ENCODE data around the gene FBXO46. TPM values are rescaled to one million over a fixed set of nuclear protein-coding genes. Genes with fewer than 3 reads are reported as not detected.

Gene FBXO46
- total and polyA plus RNA-seq, 2 of the 13 experiments (the other 11 are each of a cell fraction or from before 2014, with no cell fraction given), result 6.2 to 6.4 TPM

DNA sequence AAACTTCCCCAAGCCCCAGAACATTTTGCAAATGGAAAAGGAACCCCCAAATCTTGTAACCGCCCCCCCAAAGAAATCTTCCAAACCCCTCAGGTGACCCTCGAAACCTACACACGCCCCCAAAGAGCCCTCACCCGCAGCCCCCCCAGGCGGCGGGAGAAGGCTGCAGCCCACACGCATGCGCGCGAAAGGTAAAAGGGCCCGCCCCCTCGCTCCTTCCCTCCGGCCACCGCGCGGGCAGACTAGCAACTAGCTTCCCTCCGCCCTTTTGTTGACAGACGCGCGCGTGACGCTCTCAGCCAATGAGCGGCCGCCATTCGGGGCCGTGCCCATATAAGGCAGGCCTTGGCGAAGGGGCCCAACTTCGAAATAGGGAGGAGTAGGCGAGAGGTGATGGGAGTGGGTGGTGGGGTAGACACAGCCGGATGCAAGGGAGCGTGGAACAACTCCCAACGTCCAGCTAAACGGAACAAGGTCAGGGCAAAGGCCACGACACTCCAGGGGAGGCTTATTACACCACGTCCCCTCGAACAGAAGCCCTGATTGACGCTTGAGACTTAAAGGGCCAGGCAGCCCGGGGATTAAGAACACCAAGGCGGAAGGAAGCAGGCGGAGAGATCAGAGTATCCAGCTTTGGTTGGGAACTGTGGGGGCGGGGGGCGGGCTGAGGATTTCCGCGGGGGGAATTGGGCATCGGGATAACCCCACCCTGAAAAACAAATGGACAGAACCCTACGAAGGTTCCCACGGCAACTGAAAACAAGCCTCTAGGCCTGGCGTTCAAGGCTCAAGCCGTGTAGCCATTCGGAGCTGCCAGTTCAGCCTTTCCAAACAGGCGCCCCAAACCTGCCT is 13.3 kb downstream of the FBXO46 start (continued):
- TF ChIP-seq CHD4 (IDR thresholded peaks at IDR 0.05; ENCODE audit: borderline replicate concordance, low read length) (no peak), TP53 (CRISPR knock-in tag; conservative IDR thresholded peaks at IDR 0.05) (0 out of 2 replicates have a peak, but pooled peaks have one; percentile 52), RFXANK (CRISPR knock-in tag; IDR thresholded peaks at IDR 0.05) (no peak), EZH2 (conservative IDR thresholded peaks at IDR 0.05; ENCODE audit: low read depth, low read length) (no peak), ZNF121 (CRISPR knock-in tag; IDR thresholded peaks at IDR 0.05) (no peak), ZNF333 (CRISPR knock-in tag; IDR thresholded peaks at IDR 0.05; ENCODE audit: borderline replicate concordance) (0 out of 2 replicates have a peak, but pooled peaks have one; percentile 37), MZF1 (CRISPR knock-in tag; IDR thresholded peaks at IDR 0.05; ENCODE audit: borderline replicate concordance) (no peak), ZNF598 (CRISPR knock-in tag; IDR thresholded peaks at IDR 0.05; ENCODE audit: borderline replicate concordance) (no peak), ZNF660 (CRISPR knock-in tag; IDR thresholded peaks at IDR 0.05; ENCODE audit: borderline replicate concordance, low read depth) (no peak), KDM5B (CRISPR knock-in tag; IDR thresholded peaks at IDR 0.05; ENCODE audit: borderline replicate concordance) (no peak; the same call in 1 of the 2 replicates), JUNB (CRISPR knock-in tag; IDR thresholded peaks at IDR 0.05; ENCODE audit: borderline replicate concordance) (no peak), PLRG1 (conservative IDR thresholded peaks at IDR 0.05) (no peak), MEIS1 (CRISPR knock-in tag; IDR thresholded peaks at IDR 0.05; ENCODE audit: borderline replicate concordance) (peak; percentile 94), ZNF674 (CRISPR knock-in tag; IDR thresholded peaks at IDR 0.05; ENCODE audit: low read depth) (no peak), ZNF781 (CRISPR knock-in tag; IDR thresholded peaks at IDR 0.05; ENCODE audit: borderline replicate concordance, not compliant biosample characterization) (no peak)
- TF ChIP-seq, protein P1, sequence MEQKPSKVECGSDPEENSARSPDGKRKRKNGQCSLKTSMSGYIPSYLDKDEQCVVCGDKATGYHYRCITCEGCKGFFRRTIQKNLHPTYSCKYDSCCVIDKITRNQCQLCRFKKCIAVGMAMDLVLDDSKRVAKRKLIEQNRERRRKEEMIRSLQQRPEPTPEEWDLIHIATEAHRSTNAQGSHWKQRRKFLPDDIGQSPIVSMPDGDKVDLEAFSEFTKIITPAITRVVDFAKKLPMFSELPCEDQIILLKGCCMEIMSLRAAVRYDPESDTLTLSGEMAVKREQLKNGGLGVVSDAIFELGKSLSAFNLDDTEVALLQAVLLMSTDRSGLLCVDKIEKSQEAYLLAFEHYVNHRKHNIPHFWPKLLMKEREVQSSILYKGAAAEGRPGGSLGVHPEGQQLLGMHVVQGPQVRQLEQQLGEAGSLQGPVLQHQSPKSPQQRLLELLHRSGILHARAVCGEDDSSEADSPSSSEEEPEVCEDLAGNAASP (CRISPR knock-in tag; IDR thresholded peaks at IDR 0.05; ENCODE audit: borderline replicate concordance), result no peak
- TF ChIP-seq, protein P2, sequence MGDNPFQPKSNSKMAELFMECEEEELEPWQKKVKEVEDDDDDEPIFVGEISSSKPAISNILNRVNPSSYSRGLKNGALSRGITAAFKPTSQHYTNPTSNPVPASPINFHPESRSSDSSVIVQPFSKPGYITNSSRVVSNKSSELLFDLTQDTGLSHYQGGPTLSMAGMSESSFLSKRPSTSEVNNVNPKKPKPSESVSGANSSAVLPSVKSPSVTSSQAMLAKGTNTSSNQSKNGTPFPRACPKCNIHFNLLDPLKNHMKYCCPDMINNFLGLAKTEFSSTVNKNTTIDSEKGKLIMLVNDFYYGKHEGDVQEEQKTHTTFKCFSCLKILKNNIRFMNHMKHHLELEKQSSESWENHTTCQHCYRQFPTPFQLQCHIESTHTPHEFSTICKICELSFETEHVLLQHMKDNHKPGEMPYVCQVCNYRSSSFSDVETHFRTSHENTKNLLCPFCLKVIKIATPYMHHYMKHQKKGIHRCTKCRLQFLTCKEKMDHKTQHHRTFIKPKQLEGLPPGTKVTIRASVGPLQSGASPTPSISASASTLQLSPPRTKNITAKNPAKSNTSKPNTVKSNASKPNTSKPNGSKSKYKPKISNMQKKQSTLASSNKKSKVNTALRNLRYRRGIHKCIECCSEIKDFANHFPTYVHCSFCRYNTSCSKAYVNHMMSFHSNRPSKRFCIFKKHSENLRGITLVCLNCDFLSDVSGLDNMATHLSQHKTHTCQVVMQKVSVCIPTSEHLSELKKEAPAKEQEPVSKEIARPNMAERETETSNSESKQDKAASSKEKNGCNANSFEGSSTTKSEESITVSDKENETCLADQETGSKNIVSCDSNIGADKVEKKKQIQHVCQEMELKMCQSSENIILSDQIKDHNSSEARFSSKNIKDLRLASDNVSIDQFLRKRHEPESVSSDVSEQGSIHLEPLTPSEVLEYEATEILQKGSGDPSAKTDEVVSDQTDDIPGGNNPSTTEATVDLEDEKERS (CRISPR knock-in tag; IDR thresholded peaks at IDR 0.05), result no peak
- TF ChIP-seq, protein P3, sequence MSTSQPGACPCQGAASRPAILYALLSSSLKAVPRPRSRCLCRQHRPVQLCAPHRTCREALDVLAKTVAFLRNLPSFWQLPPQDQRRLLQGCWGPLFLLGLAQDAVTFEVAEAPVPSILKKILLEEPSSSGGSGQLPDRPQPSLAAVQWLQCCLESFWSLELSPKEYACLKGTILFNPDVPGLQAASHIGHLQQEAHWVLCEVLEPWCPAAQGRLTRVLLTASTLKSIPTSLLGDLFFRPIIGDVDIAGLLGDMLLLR (CRISPR knock-in tag; IDR thresholded peaks at IDR 0.05), result no peak
- TF ChIP-seq, protein P4, sequence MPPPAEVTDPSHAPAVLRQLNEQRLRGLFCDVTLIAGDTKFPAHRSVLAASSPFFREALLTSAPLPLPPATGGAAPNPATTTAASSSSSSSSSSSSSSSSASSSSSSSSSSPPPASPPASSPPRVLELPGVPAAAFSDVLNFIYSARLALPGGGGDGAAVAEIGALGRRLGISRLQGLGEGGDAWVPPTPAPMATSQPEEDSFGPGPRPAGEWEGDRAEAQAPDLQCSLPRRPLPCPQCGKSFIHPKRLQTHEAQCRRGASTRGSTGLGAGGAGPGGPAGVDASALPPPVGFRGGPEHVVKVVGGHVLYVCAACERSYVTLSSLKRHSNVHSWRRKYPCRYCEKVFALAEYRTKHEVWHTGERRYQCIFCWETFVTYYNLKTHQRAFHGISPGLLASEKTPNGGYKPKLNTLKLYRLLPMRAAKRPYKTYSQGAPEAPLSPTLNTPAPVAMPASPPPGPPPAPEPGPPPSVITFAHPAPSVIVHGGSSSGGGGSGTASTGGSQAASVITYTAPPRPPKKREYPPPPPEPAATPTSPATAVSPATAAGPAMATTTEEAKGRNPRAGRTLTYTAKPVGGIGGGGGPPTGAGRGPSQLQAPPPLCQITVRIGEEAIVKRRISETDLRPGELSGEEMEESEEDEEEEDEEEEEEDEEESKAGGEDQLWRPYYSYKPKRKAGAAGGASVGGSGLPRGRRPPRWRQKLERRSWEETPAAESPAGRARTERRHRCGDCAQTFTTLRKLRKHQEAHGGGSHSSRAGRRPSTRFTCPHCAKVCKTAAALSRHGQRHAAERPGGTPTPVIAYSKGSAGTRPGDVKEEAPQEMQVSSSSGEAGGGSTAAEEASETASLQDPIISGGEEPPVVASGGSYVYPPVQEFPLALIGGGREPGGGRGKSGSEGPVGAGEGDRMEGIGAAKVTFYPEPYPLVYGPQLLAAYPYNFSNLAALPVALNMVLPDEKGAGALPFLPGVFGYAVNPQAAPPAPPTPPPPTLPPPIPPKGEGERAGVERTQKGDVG (CRISPR knock-in tag; IDR thresholded peaks at IDR 0.05; ENCODE audit: borderline replicate concordance), result no peak
